ENCODE measurements around the gene CELA3B.

DNA sequence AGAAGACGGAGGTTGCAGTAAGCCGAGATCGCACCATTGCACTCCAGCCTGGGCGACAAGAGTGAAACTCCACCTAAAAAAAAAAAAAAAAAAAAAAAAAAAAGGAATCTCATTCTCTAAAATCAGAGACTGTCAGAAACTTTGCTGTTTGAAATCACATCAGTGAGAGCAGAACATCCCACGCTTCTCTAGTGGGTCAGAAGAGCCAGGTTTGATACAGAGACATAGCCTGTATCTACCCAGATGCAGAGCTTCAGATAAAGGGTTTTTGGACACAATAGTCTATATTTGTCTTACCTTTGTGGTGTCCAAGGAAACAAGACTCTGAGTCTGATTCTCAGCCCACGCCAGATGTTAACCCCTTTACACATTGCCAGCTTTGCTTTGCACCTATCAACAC lies 44.2 kb downstream of the CELA3B start:
- TF ChIP-seq, protein P1, sequence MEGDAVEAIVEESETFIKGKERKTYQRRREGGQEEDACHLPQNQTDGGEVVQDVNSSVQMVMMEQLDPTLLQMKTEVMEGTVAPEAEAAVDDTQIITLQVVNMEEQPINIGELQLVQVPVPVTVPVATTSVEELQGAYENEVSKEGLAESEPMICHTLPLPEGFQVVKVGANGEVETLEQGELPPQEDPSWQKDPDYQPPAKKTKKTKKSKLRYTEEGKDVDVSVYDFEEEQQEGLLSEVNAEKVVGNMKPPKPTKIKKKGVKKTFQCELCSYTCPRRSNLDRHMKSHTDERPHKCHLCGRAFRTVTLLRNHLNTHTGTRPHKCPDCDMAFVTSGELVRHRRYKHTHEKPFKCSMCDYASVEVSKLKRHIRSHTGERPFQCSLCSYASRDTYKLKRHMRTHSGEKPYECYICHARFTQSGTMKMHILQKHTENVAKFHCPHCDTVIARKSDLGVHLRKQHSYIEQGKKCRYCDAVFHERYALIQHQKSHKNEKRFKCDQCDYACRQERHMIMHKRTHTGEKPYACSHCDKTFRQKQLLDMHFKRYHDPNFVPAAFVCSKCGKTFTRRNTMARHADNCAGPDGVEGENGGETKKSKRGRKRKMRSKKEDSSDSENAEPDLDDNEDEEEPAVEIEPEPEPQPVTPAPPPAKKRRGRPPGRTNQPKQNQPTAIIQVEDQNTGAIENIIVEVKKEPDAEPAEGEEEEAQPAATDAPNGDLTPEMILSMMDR (IDR thresholded peaks at IDR 0.05 in 8 of 11, conservative IDR thresholded peaks at IDR 0.05 in 3 of 11), result no peak
- no peak for TF ChIP-seq POLR2A (IDR thresholded peaks at IDR 0.05)
- no peak for TF ChIP-seq POLR2AphosphoS5 (IDR thresholded peaks at IDR 0.05)
